ENCODE measurements around the gene PLCB4.

PLCB4 gene

GRCh38 chr20:9516234-9516871, 447.5 kb downstream of the PLCB4 start:
- TF ChIP-seq CTCF (IDR thresholded peaks at IDR 0.05; ENCODE audit: low read depth, low read length, missing control alignments): no peak
- 0 out of 2 replicates have a peak overlapping the region, but pooled peaks have one; percentile 1 for H3K4me3 ChIP-seq (replicated peaks; ENCODE audit: low read depth, low read length)
- DNase-seq (ENCODE audit: extremely low read depth, low read depth): no peak

GRCh38 chr20:9517297-9518162, 448.6 kb downstream of the PLCB4 start:
- no peak for TF ChIP-seq CTCF (IDR thresholded peaks at IDR 0.05; ENCODE audit: low read depth, low read length, missing control alignments)
- DNase-seq (ENCODE audit: extremely low read depth, low read depth): no peak
- no peak overlapping the region for H3K4me3 ChIP-seq (replicated peaks; ENCODE audit: low read depth, low read length)

- TF ChIP-seq CTCF (IDR thresholded peaks at IDR 0.05; ENCODE audit: low read depth, low read length, missing control alignments): no peak
- no peak overlapping the region for H3K4me3 ChIP-seq (replicated peaks; ENCODE audit: low read depth, low read length)
- no peak for DNase-seq (ENCODE audit: extremely low read depth, low read depth)
Observed at GRCh38 chr20:9518576-9519175, 449.8 kb downstream of the PLCB4 start.

- no peak for TF ChIP-seq CTCF (IDR thresholded peaks at IDR 0.05; ENCODE audit: low read depth, low read length, missing control alignments)
Observed at GRCh38 chr20:9520086-9520485, 451.2 kb downstream of the PLCB4 start.

GRCh38 chr20:9523636-9524035, 454.7 kb downstream of the PLCB4 start:
- no peak overlapping the region for H3K4me3 ChIP-seq (replicated peaks; ENCODE audit: low read depth, low read length)

More at GRCh38 chr20:9520086-9520485, 451.2 kb downstream of the PLCB4 start:
- no peak for DNase-seq (ENCODE audit: extremely low read depth, low read depth)
- no peak overlapping the region for H3K4me3 ChIP-seq (replicated peaks; ENCODE audit: low read depth, low read length)

More at GRCh38 chr20:9523636-9524035, 454.7 kb downstream of the PLCB4 start:
- no peak for TF ChIP-seq CTCF (IDR thresholded peaks at IDR 0.05; ENCODE audit: low read depth, low read length, missing control alignments)
- no peak for DNase-seq (ENCODE audit: extremely low read depth, low read depth)

Measured in HFF-Myc (cell line).